Erythroblast (primary cell): ENCODE measurements around the gene PCDHB8.
"Not testable (repeated sequence)": the region's sequence is repeated elsewhere in the genome, so short reads cannot be mapped to it uniquely, and the experiment has no call there.

Experiments
- DNase-seq, 2 experiments: peaks; one replicate each; lab custom pipeline; 2025; lab: John Stamatoyannopoulos, UW
- GATA1 ChIP-seq: IDR thresholded peaks from 2 replicates; pipeline ENCODE4 v1.6.1; 2011; ENCODE audit warnings: low read depth, mild to moderate bottlenecking, control low read depth, low read length, moderate library complexity
- POLR2A ChIP-seq: IDR thresholded peaks from 2 replicates; pipeline ENCODE4 v1.6.1; 2011; ENCODE audit warnings: mild to moderate bottlenecking, low read length

The PCDHB8 gene

GRCh38 chr5:141175933-141176332, 1.7 kb upstream of the PCDHB8 start:
- TF ChIP-seq POLR2A = no peak
- no peak for TF ChIP-seq GATA1

DNA sequence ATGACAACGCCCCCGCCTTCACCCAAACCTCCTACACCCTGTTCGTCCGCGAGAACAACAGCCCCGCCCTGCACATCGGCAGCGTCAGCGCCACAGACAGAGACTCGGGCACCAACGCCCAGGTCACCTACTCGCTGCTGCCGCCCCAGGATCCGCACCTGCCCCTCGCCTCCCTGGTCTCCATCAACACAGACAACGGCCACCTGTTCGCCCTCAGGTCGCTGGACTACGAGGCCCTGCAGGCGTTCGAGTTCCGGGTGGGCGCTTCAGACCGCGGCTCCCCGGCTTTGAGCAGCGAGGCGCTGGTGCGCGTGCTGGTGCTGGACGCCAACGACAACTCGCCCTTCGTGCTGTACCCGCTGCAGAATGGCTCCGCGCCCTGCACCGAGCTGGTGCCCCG, 1.8 kb downstream of the PCDHB8 start:
- DNase-seq = not testable (repeated sequence)

More at GRCh38 chr5:141175933-141176332, 1.7 kb upstream of the PCDHB8 start:
- no peak for DNase-seq

GRCh38 chr5:141179876-141180275, 2.3 kb downstream of the PCDHB8 start:
- DNase-seq = not testable (repeated sequence)

- no peak for DNase-seq
- TF ChIP-seq GATA1 = no peak
- TF ChIP-seq POLR2A = no peak
Observed at GRCh38 chr5:141180313-141180712, 2.7 kb downstream of the PCDHB8 start.

- peak in 1 of 2 experiments; percentile 3 for DNase-seq
- TF ChIP-seq GATA1 (no peak), POLR2A (no peak)
Observed at GRCh38 chr5:141182248-141182647, 4.7 kb downstream of the PCDHB8 start, which contains the start of gene PCDHB16. Gene PCDHB16, plus strand, starts transcription at chr5:141182387. Its CDS starts 173 bp downstream, at chr5:141182560.

- DNase-seq = not testable (repeated sequence)
Observed at GRCh38 chr5:141184117-141184855, 6.7 kb downstream of the PCDHB8 start.

DNA sequence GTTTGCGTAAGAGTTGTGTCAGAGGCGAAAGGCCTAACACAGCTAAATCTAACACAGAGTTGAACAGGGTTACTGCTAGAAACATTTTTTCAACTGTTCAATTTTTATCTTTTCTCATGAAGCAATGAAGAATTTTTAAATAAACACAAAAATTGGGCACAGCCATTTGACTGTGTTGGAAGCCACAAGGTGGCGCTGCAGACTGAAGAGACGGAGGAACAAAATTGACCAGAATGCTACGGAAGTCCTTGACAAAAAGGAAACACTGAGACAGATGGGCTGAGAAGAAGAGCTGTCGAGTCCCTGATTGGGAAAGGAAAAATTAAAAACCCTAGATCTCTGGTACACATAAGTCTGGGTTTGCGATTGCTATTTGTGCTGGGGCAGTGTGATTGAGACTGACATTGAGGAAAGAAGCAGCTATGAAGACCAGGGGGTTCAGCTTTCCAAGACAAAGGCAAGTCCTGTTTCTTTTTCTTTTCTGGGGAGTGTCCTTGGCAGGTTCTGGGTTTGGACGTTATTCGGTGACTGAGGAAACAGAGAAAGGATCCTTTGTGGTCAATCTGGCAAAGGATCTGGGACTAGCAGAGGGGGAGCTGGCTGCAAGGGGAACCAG, 9.4 kb downstream of the PCDHB8 start, which contains the start of gene PCDHB9:
Gene PCDHB9, plus strand, starts transcription at position 265 of the 616 bp plus-strand sequence. Its CDS starts 158 bp downstream, at position 423.
- DNase-seq = peak in 1 of 2 experiments; percentile 4
- no peak for TF ChIP-seq POLR2A
- no peak for TF ChIP-seq GATA1

DNA sequence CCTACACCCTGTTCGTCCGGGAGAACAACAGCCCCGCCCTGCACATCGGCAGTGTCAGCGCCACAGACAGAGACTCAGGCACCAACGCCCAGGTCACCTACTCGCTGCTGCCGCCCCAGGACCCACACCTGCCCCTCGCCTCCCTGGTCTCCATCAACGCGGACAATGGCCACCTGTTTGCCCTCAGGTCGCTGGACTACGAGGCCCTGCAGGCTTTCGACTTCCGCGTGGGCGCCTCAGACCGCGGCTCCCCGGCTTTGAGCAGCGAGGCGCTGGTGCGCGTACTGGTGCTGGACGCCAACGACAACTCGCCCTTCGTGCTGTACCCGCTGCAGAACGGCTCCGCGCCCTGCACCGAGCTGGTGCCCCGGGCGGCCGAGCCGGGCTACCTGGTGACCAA, 11.1 kb downstream of the PCDHB8 start:
- DNase-seq = not testable (repeated sequence)

DNA sequence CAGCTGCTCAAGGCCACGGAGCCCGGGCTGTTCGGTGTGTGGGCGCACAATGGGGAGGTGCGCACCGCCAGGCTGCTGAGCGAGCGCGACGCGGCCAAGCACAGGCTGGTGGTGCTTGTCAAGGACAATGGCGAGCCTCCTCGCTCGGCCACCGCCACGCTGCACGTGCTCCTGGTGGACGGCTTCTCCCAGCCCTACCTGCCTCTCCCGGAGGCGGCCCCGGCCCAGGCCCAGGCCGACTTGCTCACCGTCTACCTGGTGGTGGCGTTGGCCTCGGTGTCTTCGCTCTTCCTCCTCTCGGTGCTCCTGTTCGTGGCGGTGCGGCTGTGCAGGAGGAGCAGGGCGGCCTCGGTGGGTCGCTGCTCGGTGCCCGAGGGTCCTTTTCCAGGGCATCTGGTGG, 11.5 kb downstream of the PCDHB8 start:
- not testable (repeated sequence) for DNase-seq

DNA sequence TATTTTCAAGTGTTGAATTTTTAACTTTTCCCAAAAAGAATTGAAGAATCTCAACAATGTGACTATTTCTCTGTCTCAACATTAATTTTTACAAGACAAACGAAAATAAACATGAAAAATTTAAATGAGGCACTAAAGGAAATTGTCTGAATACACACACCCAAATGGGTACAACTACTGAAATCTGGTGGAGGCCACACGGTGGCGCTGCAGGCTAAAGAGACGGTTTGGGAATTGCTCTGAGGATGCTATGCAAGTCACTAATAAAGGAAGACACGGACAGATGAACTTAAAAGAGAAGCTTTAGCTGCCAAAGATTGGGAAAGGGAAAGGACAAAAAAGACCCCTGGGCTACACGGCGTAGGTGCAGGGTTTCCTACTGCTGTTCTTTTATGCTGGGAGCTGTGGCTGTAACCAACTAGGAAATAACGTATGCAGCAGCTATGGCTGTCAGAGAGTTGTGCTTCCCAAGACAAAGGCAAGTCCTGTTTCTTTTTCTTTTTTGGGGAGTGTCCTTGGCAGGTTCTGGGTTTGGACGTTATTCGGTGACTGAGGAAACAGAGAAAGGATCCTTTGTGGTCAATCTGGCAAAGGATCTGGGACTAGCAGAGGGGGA, 14.6 kb downstream of the PCDHB8 start, which contains the start of gene PCDHB10:
Gene PCDHB10, plus strand, starts transcription at position 244 of the 616 bp plus-strand sequence. Its CDS starts 200 bp downstream, at position 444.
- peak; percentile 1 to 40 for DNase-seq

GRCh38 chr5:141194332-141194731, 16.7 kb downstream of the PCDHB8 start:
- not testable (repeated sequence) for DNase-seq

More for the DNA sequence above, 14.6 kb downstream of the PCDHB8 start, which contains the start of gene PCDHB10:
- TF ChIP-seq POLR2A = no peak
- no peak for TF ChIP-seq GATA1

GRCh38 chr5:141196363-141196762, 18.8 kb downstream of the PCDHB8 start:
- no peak for DNase-seq
- TF ChIP-seq POLR2A (no peak), GATA1 (no peak)

DNA sequence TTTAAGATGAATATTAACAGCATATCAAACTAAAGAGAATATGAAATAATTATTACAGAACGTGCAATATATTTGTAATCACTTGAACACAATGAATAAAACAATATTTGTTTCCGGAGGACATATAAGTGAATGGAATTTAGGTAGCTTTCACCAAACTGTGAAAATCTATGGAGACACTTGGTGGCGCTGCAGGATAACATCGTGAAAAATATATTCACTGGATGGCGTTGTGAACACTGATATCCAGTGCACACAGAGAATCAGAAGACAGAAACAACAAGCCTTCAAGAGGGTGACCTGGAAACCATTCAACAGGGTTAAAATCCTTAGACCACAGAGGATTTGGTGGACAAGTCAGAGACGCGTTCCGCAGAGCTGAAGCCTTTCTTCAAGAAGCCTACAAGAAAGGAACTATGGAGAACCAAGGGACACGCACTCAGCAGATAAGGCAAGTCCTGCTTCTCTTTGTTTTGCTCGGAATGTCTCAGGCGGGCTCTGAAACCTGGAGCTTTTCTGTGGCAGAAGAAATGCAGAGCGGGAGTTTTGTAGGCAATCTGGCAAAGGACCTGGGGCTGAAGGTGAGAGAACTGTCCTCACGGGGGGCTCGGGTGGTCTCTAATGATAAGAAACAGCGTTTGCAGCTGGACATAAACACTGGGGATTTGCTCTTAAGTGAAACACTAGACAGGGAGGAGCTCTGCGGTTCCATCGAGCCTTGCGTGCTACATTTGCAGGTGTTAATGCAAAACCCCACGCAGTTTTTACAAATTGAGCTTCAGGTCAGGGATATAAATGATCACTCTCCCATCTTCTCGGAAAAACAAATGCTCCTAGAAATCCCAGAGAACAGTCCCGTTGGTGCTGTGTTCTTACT, 22.0 kb downstream of the PCDHB8 start, which contains the start of gene PCDHB11:
Gene PCDHB11, plus strand, starts transcription at position 269 of the 877 bp plus-strand sequence. Its CDS starts 148 bp downstream, at position 417.
- no peak for TF ChIP-seq POLR2A
- TF ChIP-seq GATA1 = no peak

DNA sequence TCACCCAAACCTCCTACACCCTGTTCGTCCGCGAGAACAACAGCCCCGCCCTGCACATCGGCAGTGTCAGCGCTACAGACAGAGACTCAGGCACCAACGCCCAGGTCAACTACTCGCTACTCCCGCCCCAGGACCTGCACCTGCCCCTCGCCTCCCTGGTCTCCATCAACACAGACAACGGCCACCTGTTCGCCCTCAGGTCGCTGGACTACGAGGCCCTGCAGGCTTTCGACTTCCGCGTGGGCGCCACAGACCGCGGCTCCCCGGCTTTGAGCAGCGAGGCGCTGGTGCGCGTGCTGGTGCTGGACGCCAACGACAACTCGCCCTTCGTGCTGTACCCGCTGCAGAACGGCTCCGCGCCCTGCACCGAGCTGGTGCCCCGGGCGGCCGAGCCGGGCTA, 23.5 kb downstream of the PCDHB8 start:
- DNase-seq = not testable (repeated sequence)

More for the DNA sequence above, 22.0 kb downstream of the PCDHB8 start, which contains the start of gene PCDHB11:
- no peak for DNase-seq

GRCh38 chr5:141201646-141202045, 24.1 kb downstream of the PCDHB8 start:
- DNase-seq = not testable (repeated sequence)
